ENCODE measurements around the gene VPS26A.

The VPS26A gene

DNA sequence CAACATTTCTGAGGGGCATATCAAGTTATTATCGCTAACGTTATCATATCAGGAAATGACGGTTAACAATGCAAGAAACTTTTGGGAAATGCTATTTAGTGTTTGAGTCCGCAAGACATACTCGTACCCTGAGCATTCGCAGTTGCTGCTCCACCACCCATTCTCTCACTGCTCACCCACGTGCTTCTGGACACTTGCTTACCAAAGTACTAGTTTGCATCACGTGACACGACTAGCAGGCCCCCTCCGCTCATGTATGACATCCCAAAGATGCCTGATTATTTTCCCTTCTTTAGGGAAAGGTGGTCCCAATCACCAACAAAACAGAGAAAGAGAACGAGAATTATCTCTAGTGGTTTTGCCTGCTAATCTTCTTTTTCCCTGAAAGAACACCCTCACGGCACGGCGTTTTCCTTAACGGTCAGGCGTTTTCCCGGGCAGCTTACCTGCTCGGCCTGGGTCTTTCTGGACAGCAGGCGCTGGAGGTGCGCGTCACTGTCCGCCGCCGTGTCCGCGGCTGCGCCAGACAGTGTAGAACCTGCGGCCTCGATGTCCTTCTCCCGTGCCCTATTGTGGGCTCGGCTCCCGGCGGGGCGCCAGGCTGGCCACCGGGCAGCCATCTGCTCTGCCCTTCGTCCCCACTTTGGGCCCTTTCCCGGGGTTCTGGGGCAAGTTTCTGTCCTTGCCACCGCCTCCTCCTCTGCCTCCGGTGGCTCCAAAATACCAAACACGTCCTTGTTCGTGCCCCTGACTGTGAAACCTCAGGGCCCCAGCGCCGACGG lies 56.0 kb downstream of the VPS26A start, which contains the start of gene SUPV3L1:
SUPV3L1 (plus strand) TSS at position 492 of the 782 bp plus-strand sequence; CDS start at position 550, 58 bp downstream.
- peak; percentile 99 for DNase-seq

DNA sequence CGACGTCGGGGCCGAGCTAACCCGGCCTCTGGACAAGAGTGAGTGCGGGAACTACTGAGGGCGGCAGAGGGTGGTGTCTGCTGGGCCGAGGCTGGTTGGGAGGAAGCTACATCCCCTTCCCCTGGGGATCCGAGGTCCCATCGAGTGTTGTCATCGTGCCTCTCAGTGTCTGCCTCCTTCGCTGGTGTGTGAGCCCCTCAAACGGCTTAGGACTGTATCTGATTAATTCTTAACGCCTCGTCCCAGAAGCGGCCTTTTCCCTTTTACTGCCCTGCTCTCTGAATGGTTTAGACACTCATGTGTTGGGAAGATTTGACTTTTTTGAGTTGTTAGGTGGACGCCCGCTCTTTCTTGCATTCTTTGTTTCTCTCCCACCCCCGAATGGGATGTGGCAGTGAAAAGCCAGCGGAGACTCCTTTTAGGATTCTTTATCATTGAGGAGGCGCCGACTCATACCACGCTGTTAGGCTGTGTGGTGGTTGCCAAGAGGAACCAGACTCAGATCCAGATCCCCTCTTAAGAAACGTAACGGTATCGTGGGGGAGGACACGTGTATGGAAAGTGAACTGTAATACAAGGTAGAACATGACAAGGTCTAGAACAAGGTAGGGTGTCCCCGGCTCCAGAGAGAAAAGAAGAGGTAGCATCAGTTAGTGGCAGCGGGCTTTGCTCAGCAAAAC lies 56.7 kb downstream of the VPS26A start:
- DNase-seq, result no peak

DNA sequence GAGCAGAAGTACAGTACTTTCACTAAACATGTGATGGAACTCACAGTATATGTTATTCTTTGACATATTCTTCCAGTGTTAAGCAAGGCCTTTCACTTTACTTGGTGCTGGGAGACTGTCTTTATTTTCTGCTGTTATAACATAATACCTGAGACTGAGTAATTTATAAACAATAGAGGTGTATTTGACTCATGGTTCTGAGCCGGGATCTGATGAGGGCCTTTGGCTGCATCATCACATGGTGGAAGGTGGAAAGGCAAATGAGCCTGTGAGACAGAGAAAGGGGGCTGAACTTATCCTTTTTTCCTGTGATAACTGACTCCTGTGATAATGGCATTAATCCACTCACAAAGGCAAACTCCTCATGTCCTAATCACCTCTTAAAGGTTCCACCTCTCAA lies 57.5 kb downstream of the VPS26A start:
- DNase-seq, result no peak

DNA sequence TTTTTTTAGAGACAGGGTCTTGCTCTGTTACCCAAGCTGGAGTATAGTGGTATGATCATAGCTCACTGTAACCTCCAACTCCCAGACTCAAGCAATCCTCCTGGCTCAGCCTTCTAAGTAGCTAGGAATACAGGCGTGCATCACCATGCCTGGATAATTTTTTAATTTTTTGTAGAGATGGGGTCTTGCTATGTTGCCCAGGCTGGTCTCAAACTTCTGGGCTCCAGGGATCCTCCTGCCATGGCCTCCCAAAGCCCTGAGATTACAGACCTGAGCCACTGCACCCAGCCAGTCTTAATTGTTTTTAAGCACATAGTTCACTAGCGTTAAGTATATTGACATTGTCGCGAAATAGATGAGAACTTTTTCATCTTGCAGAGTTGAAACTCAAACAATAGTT lies 58.0 kb downstream of the VPS26A start:
- no peak for DNase-seq

DNA sequence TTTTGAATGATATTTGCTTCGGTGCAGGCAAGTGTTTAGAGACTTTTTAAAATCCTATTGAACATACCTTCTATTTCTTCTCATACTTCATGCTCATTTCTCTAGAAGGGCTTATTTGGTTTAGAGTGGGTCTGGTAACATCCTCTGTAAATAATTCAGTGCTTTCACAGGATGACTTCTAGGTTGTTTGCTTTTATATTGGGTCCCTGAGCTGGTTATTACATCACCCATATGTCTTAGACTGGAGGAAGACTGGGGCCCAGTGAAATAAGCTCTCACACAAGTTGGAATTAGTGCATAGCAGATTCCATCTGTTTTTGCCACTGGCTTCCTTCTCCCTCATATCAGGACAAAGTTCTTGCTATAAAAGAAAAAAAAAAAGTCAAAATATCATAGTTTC lies 62.5 kb downstream of the VPS26A start:
- DNase-seq, result no peak

DNA sequence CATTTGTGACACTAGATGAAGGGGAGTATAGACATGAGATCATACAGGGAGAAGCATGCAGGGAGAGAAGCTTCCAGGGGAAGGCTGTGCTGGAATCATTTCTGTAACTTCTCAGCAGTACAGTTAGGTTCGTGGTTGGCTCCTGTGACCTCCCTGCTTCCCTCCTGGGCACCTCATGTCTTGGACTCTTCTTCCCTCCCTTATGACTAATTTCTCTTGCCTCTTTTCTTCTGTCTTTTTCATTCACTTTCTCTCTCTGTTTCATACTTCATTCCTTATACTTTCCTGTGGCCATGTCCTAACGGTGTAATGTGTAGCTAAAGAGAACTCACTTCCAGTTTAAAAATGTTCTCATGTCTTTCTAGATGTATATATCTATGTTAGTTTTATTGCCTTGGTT lies 77.1 kb downstream of the VPS26A start:
- DNase-seq, result no peak

DNA sequence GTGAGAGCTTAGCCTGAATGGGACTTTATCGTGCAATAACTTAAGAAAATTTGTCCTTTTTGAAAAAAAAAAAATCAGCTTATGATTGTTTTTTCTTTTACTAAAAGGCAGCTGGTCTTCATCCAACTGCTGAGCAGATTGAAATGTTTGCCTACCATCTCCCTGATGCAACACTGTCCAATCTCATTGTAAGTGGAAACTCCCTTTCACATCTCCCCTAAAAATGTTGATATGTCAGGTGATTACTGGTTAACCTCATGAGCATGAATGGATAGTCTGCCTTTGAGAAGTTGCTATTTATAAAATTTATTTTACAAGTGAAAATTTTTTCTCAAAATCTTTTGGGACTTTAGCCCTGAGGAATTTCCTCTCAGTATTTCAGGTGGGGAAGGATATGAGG lies 78.4 kb downstream of the VPS26A start:
- no peak for DNase-seq

DNA sequence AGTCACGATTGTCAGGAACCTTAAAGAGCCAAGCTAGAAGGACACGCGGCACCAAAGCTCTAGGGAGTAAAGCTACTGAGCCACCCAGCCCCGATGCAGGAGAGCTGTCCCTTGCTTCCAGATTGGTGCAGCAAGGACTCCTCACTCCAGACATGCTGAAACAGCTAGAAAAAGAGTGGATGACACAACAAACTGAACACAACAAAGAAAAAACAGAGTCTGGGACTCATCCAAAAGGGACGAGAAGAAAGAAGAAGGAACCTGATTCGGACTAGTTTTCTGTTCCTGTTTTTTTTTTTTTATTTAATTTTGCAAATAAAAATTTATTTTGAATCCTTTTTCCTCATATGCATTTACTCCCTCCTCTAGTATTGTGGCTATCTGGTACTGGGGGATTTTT lies 84.8 kb downstream of the VPS26A start:
- no peak for DNase-seq

DNA sequence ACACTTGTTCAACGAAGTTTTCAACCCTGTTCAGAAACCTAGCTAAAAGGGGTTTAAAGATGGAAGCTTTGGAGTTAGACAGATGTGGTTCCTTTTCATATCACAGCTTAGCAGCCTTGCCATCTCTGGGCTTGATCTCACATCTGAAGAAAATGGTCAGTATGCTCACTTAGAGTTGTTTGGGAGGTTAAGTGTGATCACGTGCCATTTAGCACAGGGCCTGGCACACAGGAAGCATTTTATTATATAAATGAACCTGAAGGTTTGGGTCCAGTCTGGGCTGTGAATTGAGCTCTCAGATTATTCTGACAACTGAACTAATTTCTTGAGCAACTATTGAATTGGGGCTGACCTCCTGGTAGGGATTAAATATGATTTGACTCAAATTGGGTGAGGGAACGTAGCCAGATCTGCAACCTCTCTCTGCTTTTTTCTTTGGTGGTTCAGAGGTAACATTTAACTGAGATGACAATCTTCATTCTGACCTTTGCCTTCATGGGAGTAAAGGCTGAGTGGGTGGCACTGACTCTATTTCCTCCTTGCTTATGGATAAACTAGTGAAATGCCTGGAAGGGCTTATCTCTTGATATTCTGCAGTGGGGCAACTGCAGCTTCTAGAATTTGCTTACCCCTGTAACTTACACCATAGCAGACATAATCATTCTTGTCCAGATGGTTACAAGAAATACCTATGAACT lies 86.0 kb downstream of the VPS26A start:
- DNase-seq, result no peak

DNA sequence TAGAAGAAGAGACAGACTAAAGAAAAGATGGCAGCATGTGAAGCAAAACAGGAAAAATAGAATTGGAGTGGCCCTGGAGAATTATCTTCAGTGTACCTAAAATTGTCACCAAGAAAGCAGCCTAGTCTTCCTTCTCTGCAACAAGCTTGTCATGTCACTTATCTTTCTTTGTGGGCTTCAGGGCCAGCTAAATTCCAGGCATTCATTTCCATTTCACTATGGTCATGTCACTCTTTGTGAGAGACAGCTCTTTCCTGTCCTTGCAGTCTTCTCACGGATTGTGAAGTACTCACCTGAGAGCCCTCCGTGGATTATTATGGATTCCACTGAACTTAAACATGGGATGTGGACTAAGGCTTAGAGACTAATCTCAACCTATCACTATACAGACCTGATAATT lies 87.1 kb downstream of the VPS26A start:
- DNase-seq, result no peak

DNA sequence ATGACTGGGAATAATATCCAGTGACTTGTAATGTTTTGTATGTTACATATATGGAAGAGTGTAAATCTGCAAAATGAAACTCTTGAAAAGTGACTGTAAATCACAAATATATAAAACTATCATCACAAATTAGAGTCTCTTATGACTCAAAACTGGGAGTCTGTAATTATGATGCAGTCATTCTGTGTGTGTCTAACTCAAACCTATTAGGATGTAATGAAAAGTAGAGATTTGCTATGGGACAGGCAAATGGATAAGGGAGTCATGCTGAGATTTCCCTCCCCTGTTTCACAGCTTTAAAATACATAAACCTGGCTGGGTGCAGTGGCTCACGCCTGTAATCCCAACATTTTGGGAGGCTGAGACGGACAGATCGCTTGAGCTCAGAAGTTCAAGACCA lies 87.5 kb downstream of the VPS26A start:
- DNase-seq, result no peak

DNA sequence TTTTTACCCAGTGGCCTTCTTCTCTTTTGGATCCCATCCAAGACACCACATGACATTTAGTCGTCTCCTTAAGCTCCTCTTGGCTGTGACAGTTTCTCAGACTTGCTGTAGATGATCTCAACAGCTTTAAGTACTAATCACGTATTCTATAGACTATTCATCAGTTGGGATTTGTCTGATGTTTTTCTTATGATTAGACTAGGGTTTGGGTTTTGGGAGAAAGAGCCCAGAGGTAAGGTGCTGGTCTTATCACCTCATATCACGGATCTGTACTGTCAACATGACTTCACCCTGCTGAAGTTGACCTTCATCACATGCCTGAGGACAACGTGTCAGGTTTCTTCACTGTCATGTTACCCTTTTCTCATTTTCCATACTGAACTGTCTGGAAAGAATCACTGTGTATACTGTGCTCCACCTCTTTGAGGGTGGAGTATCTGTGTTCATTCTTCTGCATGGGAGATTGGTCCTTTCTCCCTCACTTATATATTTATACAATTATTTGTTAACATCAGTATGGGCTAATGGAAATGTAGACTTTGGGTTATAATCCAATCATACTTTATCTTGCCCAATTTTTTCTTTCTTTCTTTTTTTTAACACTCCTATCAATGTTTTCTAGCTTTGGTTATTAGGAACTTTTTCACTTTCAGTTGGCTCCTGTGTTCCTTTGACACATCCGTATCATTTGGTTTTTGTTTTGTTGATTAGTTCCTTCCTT lies 89.8 kb downstream of the VPS26A start:
- DNase-seq, result no peak

DNA sequence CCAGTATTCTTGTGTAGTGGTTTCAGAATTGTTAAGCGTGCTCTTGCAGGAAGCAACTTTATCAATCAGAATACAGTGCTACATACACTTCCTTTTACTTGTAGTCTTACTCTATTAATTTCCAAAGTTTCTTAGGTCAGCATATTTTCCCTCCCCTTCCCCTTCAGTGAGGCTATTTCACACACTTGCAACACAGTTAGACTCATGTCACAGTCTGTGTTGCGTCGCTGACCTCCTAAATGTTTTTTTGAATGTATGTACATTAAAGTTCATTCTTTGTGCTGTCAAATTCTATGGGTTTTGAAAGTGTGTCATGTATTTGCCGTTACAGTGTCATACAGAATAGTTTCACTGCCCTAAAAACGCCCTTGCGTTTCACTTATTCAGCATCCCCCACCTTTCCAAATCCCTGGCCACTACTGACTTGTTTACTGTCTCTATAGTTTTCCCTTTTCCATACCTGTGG lies 90.7 kb downstream of the VPS26A start:
- no peak for DNase-seq

DNA sequence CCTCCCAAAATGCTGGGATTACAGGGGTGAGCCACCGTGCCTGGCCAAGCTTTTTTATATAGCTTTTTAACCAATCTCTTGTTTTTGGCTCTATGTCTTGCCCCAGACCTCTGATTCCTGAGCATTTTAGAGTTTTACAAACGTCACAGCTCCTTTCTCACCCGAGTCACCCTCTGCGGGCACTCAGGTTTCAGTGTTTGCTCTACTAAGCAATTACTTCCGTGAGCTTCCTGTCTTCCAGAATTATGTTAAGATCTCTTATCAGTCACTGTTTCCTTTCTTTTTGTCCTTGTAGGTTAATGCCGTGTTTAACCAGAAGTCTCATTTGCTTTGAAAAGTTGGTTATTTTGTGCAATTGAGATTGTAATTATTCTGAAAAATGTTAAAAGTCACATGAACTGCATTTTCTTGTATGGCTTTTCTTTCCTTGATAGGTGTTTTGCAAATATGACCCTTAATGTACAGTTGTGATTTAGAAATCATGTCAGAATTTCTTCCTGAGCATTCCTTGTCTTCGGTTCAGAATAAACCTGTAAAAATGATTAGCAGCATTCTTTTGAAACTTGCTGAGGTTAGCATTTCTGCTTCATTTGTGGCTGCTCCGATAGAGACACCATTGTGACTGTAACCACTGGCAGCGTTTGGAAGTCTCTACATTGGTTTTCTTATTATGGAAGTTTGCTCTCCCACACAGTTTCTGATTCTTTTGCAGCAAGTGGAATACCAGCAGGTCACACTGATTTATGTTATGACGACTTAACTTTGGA lies 91.6 kb downstream of the VPS26A start:
- DNase-seq, result no peak

DNA sequence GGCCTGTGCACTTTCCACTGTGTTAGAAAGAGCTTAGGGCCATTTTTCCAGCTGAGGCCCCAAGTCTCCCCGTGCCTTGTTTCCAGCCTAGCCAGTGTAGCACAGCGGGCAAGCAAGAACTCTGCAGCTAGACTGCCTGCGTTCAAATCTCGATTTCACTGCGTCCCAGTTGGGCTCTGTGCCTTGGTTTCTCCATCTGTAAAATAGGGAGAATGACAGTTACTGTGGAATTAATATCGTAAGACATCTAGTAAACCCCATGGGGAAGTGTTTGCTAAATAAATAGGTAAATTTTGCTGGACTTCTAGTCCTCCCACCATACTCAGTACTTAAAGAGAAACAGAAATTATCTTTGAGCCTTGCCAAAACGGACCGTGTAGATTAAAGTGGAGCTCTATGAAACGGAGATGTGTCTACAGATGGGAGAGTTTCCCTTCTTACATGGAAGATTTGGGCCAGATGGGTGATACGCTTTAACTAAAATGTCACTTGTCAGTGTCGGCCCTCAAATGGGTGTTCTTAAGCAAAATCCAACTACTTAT lies 92.7 kb downstream of the VPS26A start:
- DNase-seq, result no peak

DNA sequence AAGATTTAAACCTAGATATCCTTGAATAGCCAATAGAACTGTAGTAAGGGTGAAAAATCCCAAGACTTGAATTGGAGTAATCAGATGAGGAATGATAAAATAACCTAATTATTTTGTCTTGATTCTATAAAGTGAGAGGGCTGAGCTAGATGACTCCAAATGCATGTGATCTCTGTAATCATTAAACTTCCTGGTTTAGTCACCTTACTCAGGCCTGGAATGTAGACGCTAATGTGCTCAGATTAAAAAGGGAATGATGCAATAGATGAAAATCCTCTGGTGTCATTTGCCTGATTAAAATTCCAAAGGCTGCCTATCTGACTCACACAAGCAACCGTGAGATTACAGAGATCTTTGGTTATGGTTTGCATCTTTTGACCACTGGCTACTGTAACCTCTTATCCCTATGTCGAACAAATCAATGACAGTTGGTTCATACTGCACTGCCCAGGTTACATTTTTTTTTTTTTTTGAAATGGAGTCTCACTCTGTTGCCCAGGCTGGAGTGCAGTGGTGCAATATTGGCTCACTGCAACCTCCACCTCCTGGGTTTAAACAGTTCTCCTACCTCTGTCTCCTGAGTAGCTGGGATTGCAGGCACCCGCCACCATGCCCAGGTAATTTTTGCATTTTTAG lies 93.3 kb downstream of the VPS26A start:
- no peak for DNase-seq

DNA sequence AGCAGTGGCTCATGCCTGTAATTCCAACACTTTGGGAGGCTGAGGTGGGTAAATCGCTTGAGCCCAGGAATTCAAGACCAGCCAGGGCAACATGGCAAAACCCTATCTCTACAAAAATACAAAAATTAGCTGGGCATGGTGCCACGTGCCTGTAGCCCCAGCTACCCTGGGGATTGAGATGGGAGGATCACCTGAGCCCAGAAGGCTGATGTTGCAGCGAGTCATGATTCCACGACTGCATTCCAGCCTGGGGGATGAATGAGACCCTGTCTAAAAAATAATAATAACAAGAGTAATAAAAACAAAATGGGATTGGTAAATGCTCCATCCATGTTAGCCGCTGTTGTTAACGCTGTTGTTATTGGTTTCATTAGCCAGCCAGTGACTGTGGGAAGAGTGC lies 94.9 kb downstream of the VPS26A start:
- DNase-seq, result no peak

DNA sequence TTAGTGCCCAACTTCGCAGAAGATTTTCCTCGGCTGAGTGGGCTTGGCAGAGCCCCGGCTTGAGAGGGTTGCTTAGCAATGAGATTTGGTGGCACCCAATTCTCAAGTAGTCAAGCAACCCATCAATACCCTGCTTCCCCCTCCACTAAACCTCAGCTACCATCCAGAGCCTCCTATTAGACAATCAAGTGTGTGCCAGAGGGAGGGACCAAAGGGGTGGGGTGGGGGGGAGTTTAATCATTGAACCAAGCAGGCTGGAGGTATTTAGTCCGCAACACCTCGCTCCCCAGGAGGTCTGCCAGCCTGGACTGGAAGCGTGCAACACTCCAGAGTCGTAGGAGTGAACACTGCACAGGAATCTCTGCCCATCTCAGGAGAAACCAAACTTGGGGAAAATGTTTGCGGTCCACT lies 96.1 kb downstream of the VPS26A start, which contains the start of gene HKDC1:
HKDC1 (plus strand) TSS at position 292 of the 411 bp plus-strand sequence; CDS start at position 396, 104 bp downstream.
- no peak for DNase-seq

DNA sequence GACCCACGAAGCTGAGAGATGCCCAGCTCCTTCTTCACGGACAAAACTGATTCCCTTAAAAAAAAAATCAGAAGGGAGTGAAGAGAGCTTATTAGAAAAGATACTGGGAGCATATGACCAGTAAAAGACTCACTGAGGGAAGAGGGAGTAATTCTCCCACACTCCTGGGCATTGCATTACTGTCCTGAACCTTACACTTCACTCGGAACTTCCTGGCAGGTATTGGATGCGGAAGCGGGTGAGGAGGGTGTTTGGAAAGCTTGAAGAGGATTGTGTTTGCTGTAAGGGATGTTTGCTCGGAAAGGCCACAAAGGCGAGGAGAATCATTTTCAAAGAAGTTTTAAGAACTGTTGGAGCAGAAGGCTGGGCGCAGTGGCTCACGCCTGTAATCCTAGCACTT lies 96.5 kb downstream of the VPS26A start:
- no peak for DNase-seq
